ENCODE measurements around the gene MPC2.

Gene MPC2

GRCh38 chr1:167922611-167923074, 14.2 kb downstream of the MPC2 start:
- Histone ChIP-seq H3K4me3 (replicated peaks; ENCODE audit: insufficient read depth, low read length) (no peak overlapping the region), H3K27ac (replicated peaks) (no peak overlapping the region), H3K27me3 (ENCODE audit: insufficient read depth, poor library complexity, severe bottlenecking) (no peaks in the 10 kb centered on the region)
- TF ChIP-seq SPI1 (IDR thresholded peaks at IDR 0.05; ENCODE audit: borderline replicate concordance, low read depth): no peak
- TF ChIP-seq REST (IDR thresholded peaks at IDR 0.05; ENCODE audit: insufficient replicate concordance, low read depth): no peak
- DNase-seq (ENCODE audit: low read depth in 1 of 2, low spot score in 1 of 2): no peak

GRCh38 chr1:167922023-167922422, 14.8 kb downstream of the MPC2 start:
- no peak for TF ChIP-seq SPI1 (IDR thresholded peaks at IDR 0.05; ENCODE audit: borderline replicate concordance, low read depth)
- no peak for TF ChIP-seq POLR2AphosphoS5 (IDR thresholded peaks at IDR 0.05; ENCODE audit: low read depth)
- TF ChIP-seq REST (IDR thresholded peaks at IDR 0.05; ENCODE audit: insufficient replicate concordance, low read depth): no peak
- TF ChIP-seq CTCF (IDR thresholded peaks at IDR 0.05; ENCODE audit: insufficient read depth, low read length): no peak
- no peak for TF ChIP-seq GABPA (IDR thresholded peaks at IDR 0.05; ENCODE audit: low read depth)
- H3K27ac ChIP-seq (replicated peaks): no peak overlapping the region; the same call in 1 of the 2 replicates
- H3K4me3 ChIP-seq (replicated peaks; ENCODE audit: insufficient read depth, low read length): no peak overlapping the region
- H3K27me3 ChIP-seq (ENCODE audit: insufficient read depth, poor library complexity, severe bottlenecking): no peaks in the 10 kb centered on the region
- no peak for DNase-seq (ENCODE audit: low read depth in 1 of 2, low spot score in 1 of 2)

DNA sequence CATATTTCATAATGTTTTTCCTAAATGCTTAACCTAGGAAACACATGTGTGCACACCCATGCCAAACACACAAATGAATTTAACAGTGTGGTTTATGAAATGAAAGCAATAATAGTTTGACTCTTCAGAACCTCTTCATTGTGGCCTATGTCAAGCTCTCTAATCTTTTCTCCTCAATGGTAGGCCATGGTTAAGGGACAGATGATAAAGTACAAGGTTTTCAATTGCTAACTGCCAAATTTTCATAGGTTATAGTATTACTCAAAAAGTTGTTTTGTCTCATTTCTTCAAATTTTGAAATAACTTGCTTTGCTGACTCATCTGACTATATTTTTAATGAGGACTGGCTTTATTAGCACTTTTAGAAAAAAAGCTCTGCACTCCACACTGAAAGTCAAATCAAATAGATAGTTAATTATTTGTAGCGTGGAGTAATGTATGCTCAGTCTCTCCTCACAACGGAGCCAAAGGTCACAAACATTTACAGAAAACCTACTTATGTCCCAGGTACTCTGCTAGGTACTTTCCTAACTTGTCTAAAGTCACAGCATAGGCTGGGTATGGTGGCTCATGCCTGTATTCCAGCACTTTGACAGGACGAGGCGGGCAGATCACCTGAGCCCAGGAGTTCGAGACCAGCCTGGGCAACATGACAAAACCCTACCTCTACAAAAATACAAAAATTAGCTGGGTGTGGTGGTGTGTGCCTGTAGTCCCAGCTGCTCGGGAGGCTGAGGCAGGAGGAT, 19.9 kb downstream of the MPC2 start:
- H3K4me3 ChIP-seq (replicated peaks; ENCODE audit: insufficient read depth, low read length): no peak overlapping the region
- TF ChIP-seq CTCF (IDR thresholded peaks at IDR 0.05; ENCODE audit: insufficient read depth, low read length) (no peak), SPI1 (IDR thresholded peaks at IDR 0.05; ENCODE audit: borderline replicate concordance, low read depth) (no peak), GABPA (IDR thresholded peaks at IDR 0.05; ENCODE audit: low read depth) (no peak), REST (IDR thresholded peaks at IDR 0.05; ENCODE audit: insufficient replicate concordance, low read depth) (no peak)
- no peak overlapping the region for H3K27ac ChIP-seq (replicated peaks)
- no peak for DNase-seq (ENCODE audit: low read depth in 1 of 2, low spot score in 1 of 2)
- H3K27me3 ChIP-seq (ENCODE audit: insufficient read depth, poor library complexity, severe bottlenecking): no peaks in the 10 kb centered on the region
